COLO668 (cell line): ENCODE measurements around the gene FGFBP1.

Source experiments
- DNase-seq: peaks from one replicate; lab custom pipeline; 2025; ENCODE audit not compliant: unreplicated experiment; lab: John Stamatoyannopoulos, UW

The FGFBP1 gene

GRCh38 chr4:15913631-15913970, 24.9 kb downstream of the FGFBP1 start:
- DNase-seq: no peak

- DNase-seq: no peak
These were observed 25.4 kb downstream of the FGFBP1 start for GRCh38 chr4:15912961-15913630.

GRCh38 chr4:15912236-15912635, 26.3 kb downstream of the FGFBP1 start:
- no peak for DNase-seq

GRCh38 chr4:15910155-15910940, 28.2 kb downstream of the FGFBP1 start:
- DNase-seq: no peak

GRCh38 chr4:15907430-15907829, 31.1 kb downstream of the FGFBP1 start:
- DNase-seq: no peak

DNA sequence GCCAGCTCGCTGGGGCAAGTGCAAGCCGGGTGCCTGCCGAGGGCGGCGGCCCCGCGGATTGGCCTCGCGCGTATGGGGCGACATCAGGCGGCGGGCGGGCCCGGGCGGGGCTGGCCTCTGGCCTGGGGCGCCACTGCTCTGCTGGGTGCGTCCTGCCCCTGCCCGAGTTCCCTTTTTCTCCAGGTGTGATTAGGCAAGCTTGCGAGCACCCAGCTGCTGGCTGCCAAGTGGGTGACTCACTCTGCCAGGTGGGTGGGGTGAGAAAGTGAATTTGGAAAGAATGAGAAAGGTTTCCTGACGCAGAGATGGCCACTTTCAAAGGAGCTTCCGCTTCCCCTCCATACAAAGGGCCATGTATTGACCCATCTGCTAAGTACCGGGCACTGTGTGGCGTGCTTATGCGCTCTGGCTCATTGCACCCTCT, 32.5 kb downstream of the FGFBP1 start:
- peak; percentile 84 for DNase-seq

- DNase-seq: no peak
These were observed 35.8 kb downstream of the FGFBP1 start for GRCh38 chr4:15902746-15903145.

- DNase-seq: no peak
These were observed 36.5 kb downstream of the FGFBP1 start for GRCh38 chr4:15901998-15902397.

GRCh38 chr4:15901007-15901406, 37.5 kb downstream of the FGFBP1 start:
- DNase-seq: no peak

DNA sequence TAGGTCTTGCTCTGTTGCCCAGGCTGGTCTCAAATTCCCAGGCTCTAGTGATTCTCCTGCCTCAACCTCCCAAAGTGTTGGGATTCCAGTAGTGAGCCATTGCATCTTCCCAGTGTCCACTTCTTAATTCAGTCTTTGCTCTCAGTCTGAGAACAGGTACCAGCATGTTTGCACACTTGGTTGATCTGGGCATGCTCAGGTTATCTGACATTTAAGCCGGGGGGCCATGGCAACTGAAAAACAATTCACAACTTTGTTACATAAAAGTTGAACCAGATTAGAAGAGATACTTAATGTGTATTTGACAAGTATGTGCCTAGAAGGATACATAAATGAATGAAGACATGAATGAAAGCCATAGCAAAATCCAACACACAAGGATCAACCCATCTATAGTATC, 39.0 kb downstream of the FGFBP1 start:
- no peak for DNase-seq

GRCh38 chr4:15898902-15899301, 39.6 kb downstream of the FGFBP1 start:
- no peak for DNase-seq

DNA sequence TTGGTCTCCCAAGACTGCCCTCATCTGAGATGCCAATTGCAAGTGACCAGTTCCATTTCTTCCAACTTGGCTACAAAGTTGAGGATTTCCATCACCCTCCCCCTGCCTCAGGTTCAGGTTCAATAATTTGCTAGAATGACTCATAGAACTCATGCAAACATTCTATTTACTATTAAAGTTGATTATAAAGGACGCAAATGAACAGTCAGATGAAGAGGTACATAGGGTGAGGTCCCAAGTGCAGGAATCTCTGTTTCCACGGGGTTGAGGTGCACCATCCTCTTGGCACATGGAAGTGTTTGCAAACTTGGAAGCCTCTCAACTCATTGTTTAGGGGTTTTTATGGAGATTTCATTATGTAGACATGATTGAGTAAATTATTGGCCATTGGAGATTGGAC, 41.0 kb downstream of the FGFBP1 start:
- no peak for DNase-seq

DNA sequence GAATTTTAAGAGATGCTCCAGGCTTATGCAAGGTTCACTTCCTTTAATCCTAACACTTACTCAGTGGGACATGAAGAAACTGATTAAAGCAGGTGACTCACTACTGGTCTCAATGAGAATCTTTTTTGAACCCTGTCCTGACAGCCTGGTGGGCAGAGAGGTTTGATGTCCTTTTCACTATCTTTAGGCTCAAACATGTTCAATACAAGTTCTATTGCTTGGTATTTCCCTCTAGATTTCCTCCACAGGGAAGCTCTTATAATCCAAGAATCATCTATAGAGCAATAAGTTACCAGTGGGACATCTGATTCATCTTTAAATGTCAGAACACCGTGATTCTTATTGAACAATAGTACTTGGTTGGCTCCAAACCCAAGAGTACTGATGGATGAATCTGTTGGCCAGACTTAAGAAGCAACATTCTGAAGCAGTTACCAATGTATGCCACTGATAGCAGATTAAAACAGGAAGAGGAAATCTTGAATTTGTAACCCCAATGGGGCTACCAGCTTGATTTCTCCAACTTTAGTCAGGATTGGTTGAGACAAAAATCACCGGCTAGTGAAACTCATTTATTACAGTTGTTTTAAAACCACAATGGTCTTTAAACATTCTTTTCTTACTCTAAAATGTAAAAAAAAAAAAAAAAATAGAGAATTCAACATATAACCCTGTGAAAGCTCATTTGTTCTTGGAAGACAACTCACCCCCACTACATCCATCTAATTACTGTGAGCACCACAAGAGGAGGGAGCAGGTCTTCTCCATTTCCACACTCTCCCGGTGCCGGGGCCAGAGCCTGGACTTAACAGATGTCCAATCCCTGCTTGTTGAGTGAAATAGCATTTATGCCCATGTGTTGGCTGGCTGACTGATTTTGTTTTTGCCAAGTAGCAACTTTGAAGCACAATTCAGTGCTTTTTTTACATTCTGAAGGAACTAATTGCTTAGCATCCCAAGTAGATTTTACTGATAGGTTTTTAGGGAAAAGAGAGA, 43.3 kb downstream of the FGFBP1 start:
- DNase-seq: no peak

GRCh38 chr4:15894393-15894792, 44.1 kb downstream of the FGFBP1 start:
- DNase-seq: no peak

GRCh38 chr4:15893962-15894361, 44.6 kb downstream of the FGFBP1 start:
- DNase-seq: no peak

DNA sequence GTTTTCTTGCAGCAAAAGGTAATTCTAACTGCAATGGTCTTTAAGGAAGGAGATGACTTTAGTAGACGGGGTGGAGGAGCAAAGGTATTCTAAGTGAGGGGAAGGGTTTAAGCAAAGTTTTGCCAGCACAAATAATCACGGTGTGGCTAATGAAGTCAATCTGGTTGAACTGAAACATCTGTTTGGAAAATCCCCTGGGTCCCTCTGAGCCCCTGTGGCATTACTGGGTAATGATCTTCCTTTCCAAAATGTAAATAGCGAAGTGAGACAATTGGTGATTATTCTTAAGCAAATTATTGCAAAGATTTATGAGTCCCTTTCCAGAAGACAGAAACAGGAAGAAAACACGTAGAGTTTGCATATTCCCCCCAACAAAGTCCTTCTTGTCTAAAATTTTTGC, 47.2 kb downstream of the FGFBP1 start:
- no peak for DNase-seq

DNA sequence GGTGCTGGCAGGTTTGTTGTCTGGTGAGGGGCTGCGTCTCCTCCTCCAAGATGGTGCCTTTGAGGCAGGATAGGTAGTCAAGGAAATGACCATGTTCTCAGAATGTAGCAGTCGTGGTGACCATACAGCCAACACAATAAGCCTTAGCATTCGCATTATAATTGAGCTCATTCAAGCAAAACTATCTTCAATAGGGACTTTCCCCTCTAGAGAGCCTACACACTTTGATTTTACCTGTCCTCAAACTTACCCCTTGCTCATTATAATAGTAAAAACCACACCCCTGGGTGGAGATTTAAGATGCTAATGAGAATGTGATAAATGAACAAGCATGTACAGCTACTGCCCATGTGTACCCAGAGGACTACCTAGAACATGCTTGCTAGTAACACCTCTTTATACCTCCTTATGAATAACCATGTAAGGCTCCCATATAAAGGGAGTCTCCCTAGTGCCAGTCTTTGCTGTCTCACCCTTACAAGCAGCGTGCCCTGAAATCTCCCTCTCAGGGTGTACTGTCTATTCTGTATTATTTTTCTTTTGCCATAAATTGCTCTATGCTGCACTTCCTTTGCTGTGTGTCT, 48.2 kb downstream of the FGFBP1 start:
- no peak for DNase-seq

- DNase-seq: no peak
These were observed 50.0 kb downstream of the FGFBP1 start for GRCh38 chr4:15888515-15888914.
